ENCODE measurements around the gene YY1.

DNA sequence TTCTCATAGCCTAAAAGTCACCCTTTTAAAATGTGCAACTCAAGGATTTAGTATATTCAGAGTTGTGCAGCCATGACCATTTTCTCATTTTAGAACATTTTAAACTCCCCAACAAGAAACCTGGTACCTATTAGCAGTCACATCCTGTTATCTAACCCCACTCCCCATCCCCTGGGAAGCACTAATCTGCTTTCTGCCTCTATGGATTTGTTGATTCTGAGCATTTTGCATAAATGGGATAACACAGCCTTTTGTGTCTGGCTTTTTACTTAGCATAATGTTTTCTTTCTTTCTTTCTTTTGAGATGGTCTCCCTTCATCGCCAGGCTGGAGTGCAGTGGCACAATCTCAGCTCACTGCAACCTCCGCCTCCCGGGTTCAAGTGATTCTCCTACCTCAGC, 38.6 kb upstream of the YY1 start:
- TF ChIP-seq, protein P1, sequence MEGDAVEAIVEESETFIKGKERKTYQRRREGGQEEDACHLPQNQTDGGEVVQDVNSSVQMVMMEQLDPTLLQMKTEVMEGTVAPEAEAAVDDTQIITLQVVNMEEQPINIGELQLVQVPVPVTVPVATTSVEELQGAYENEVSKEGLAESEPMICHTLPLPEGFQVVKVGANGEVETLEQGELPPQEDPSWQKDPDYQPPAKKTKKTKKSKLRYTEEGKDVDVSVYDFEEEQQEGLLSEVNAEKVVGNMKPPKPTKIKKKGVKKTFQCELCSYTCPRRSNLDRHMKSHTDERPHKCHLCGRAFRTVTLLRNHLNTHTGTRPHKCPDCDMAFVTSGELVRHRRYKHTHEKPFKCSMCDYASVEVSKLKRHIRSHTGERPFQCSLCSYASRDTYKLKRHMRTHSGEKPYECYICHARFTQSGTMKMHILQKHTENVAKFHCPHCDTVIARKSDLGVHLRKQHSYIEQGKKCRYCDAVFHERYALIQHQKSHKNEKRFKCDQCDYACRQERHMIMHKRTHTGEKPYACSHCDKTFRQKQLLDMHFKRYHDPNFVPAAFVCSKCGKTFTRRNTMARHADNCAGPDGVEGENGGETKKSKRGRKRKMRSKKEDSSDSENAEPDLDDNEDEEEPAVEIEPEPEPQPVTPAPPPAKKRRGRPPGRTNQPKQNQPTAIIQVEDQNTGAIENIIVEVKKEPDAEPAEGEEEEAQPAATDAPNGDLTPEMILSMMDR (IDR thresholded peaks at IDR 0.05; ENCODE audit: low read depth, low read length), result no peak
- TF ChIP-seq POLR2A (IDR thresholded peaks at IDR 0.05; ENCODE audit: extremely low read depth, insufficient read length) (no peak), MYC (IDR thresholded peaks at IDR 0.05; ENCODE audit: low read depth, low read length) (no peak)
- TF ChIP-seq, protein P2, sequence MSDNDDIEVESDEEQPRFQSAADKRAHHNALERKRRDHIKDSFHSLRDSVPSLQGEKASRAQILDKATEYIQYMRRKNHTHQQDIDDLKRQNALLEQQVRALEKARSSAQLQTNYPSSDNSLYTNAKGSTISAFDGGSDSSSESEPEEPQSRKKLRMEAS (IDR thresholded peaks at IDR 0.05; ENCODE audit: low read depth, low read length), result no peak
